HEK293 (cell line): ENCODE measurements around the gene ANKRD33B.

Experiments used
- CTCF ChIA-PET: fragments of 350-600 bp; formaldehyde crosslinking; extraction: SDS; loops from one replicate; lab custom pipeline; 2021; ENCODE audit warnings: antibody characterized with exemption; lab: Yijun Ruan, JAX
- POLR2A ChIA-PET: fragments of 300-600 bp; formaldehyde crosslinking; extraction: SDS; loops from one replicate; lab custom pipeline; 2020; ENCODE audit warnings: antibody characterized with exemption, inconsistent platforms; lab: Yijun Ruan, JAX
- H3K27ac ChIP-seq: fragments of 200-500 bp; sonication (Bioruptor generic); 2 replicates; pipeline ENCODE4 v1.5.1; 2014; ENCODE audit warnings: low read depth, low read length, control low read depth, inconsistent platforms; ENCODE audit errors: extremely low read depth
- H3K36me3 ChIP-seq, 2 experiments: fragments of 200-500 bp in 1 of 2; sonication (Bioruptor generic) in 1 of 2; 1 replicate in 1 of 2; 2 replicates in 1 of 2; pipeline ENCODE4 v1.5.1; 2014 to 2017; ENCODE audit warnings: inconsistent platforms in 2 of 2, low read length in 2 of 2; ENCODE audit not compliant: control insufficient read depth in 2 of 2, insufficient read depth in 1 of 2
- H3K4me1 ChIP-seq: fragments of 200-500 bp; sonication (Bioruptor generic); 2 replicates; pipeline ENCODE4 v1.5.1; 2014; ENCODE audit warnings: mild to moderate bottlenecking, low read length, inconsistent platforms; ENCODE audit not compliant: control insufficient read depth, insufficient read depth
- H3K4me3 ChIP-seq: 2 replicates; pipeline ENCODE4 v1.5.1; 2011; ENCODE audit warnings: low read depth, mild to moderate bottlenecking, control low read depth, low read length, moderate library complexity
- H3K9me3 ChIP-seq: fragments of 200-500 bp; sonication (Bioruptor generic); 2 replicates; pipeline ENCODE4 v1.5.1; 2014; ENCODE audit warnings: low read depth, low read length, inconsistent platforms; ENCODE audit not compliant: control insufficient read depth, insufficient read depth
- FEZF1 ChIP-seq: fragments of 450-650 bp; formaldehyde crosslinking; IDR thresholded peaks from 2 replicates; pipeline ENCODE4 v1.5.1; 2016; ENCODE audit warnings: missing biosample characterization, missing genetic modification characterization
- PRDM10 ChIP-seq: fragments of 450-650 bp; formaldehyde crosslinking; IDR thresholded peaks from 2 replicates; pipeline ENCODE4 v1.5.1; 2016; ENCODE audit warnings: missing biosample characterization, missing genetic modification characterization
- ZNF121 ChIP-seq: fragments of 450-650 bp; formaldehyde crosslinking; IDR thresholded peaks from 2 replicates; pipeline ENCODE4 v1.5.1; 2016; ENCODE audit warnings: missing biosample characterization, missing genetic modification characterization
- ZNF146 ChIP-seq: fragments of 450-650 bp; formaldehyde crosslinking; IDR thresholded peaks from 2 replicates; pipeline ENCODE4 v1.5.1; 2016; ENCODE audit warnings: missing biosample characterization, missing genetic modification characterization
- ZNF292 ChIP-seq: fragments of 450-650 bp; formaldehyde crosslinking; IDR thresholded peaks from 2 replicates; pipeline ENCODE4 v1.5.1; 2016; ENCODE audit warnings: low read depth, missing biosample characterization, missing genetic modification characterization, borderline replicate concordance
- ZNF341 ChIP-seq: fragments of 450-650 bp; formaldehyde crosslinking; IDR thresholded peaks from 2 replicates; pipeline ENCODE4; 2016; ENCODE audit warnings: low read depth, missing biosample characterization, missing genetic modification characterization
- ZNF473 ChIP-seq: fragments of 450-650 bp; formaldehyde crosslinking; IDR thresholded peaks from 2 replicates; pipeline ENCODE4 v1.5.1; 2017; ENCODE audit warnings: missing biosample characterization, missing genetic modification characterization
- ZNF561 ChIP-seq: fragments of 450-650 bp; IDR thresholded peaks from 2 replicates; pipeline ENCODE4 v1.5.1; 2018; ENCODE audit warnings: missing biosample characterization, missing genetic modification characterization, borderline replicate concordance
- ZNF692 ChIP-seq: fragments of 450-650 bp; formaldehyde crosslinking; IDR thresholded peaks from 2 replicates; pipeline ENCODE4 v1.5.1; 2016; ENCODE audit warnings: missing biosample characterization, missing genetic modification characterization
- ZNF701 ChIP-seq: fragments of 450-650 bp; formaldehyde crosslinking; IDR thresholded peaks from 2 replicates; pipeline ENCODE4 v1.5.1; 2016; ENCODE audit warnings: missing biosample characterization, missing genetic modification characterization
- ZNF707 ChIP-seq: fragments of 450-650 bp; formaldehyde crosslinking; IDR thresholded peaks from 2 replicates; pipeline ENCODE4 v1.5.1; 2016; ENCODE audit warnings: missing biosample characterization, missing genetic modification characterization
- TF ChIP-seq, protein P1 (sequence below): fragments of 450-650 bp; formaldehyde crosslinking; IDR thresholded peaks from 2 replicates; pipeline ENCODE4 v1.5.1; 2016; ENCODE audit warnings: missing biosample characterization, missing genetic modification characterization
- TF ChIP-seq, protein P2 (sequence below): fragments of 450-650 bp; formaldehyde crosslinking; IDR thresholded peaks from 2 replicates; pipeline ENCODE4 v1.5.1; 2016; ENCODE audit warnings: missing biosample characterization, missing genetic modification characterization

The ANKRD33B gene

GRCh38 chr5:10528056-10528816, 35.6 kb upstream of the ANKRD33B start (continued):
- TF ChIP-seq PRDM10, result peak; percentile 77
- TF ChIP-seq ZNF473 (tag by site-specific recombination), result no peak
- TF ChIP-seq, protein P1, sequence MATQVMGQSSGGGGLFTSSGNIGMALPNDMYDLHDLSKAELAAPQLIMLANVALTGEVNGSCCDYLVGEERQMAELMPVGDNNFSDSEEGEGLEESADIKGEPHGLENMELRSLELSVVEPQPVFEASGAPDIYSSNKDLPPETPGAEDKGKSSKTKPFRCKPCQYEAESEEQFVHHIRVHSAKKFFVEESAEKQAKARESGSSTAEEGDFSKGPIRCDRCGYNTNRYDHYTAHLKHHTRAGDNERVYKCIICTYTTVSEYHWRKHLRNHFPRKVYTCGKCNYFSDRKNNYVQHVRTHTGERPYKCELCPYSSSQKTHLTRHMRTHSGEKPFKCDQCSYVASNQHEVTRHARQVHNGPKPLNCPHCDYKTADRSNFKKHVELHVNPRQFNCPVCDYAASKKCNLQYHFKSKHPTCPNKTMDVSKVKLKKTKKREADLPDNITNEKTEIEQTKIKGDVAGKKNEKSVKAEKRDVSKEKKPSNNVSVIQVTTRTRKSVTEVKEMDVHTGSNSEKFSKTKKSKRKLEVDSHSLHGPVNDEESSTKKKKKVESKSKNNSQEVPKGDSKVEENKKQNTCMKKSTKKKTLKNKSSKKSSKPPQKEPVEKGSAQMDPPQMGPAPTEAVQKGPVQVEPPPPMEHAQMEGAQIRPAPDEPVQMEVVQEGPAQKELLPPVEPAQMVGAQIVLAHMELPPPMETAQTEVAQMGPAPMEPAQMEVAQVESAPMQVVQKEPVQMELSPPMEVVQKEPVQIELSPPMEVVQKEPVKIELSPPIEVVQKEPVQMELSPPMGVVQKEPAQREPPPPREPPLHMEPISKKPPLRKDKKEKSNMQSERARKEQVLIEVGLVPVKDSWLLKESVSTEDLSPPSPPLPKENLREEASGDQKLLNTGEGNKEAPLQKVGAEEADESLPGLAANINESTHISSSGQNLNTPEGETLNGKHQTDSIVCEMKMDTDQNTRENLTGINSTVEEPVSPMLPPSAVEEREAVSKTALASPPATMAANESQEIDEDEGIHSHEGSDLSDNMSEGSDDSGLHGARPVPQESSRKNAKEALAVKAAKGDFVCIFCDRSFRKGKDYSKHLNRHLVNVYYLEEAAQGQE (tag by site-specific recombination), result no peak
- TF ChIP-seq, protein P2, sequence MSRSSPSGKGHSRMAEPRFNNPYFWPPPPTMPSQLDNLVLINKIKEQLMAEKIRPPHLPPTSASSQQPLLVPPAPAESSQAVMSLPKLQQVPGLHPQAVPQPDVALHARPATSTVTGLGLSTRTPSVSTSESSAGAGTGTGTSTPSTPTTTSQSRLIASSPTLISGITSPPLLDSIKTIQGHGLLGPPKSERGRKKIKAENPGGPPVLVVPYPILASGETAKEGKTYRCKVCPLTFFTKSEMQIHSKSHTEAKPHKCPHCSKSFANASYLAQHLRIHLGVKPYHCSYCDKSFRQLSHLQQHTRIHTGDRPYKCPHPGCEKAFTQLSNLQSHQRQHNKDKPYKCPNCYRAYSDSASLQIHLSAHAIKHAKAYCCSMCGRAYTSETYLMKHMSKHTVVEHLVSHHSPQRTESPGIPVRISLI (tag by site-specific recombination), result peak; percentile 83
- TF ChIP-seq ZNF692 (tag by site-specific recombination), result 0 out of 2 replicates have a peak, but pooled peaks have one; percentile 17
- peak; percentile 67 for TF ChIP-seq FEZF1 (tag by site-specific recombination)

GRCh38 chr5:10528827-10529226, 35.0 kb upstream of the ANKRD33B start:
- CTCF ChIA-PET, result interaction anchor here (0.9 to 1.9 kb wide), 8 partner anchors 11 to 99 kb away, joined by 3 to 7 read pairs (median 4); no protein-coding TSS in a partner anchor
- Histone ChIP-seq H3K4me1 (no peaks in the 10 kb centered on the region), H3K36me3 (no peaks in the 10 kb centered on the region), H3K27ac (no peak overlapping the region), H3K4me3 (no peak overlapping the region), H3K9me3 (no peaks in the 10 kb centered on the region)
- TF ChIP-seq ZNF561, result no peak
- TF ChIP-seq ZNF707 (tag by site-specific recombination), result 0 out of 2 replicates have a peak, but pooled peaks have one; percentile 6
- no peak for TF ChIP-seq ZNF121 (tag by site-specific recombination)
- peak; percentile 61; the same call in 1 of the 2 replicates for TF ChIP-seq ZNF341 (tag by site-specific recombination)
- no peak for TF ChIP-seq ZNF292 (tag by site-specific recombination)
- TF ChIP-seq ZNF146, result peak; percentile 51
- TF ChIP-seq ZNF701 (tag by site-specific recombination), result no peak
- POLR2A ChIA-PET, result no interaction called here
